ENCODE data around the gene EVPL. TPM values are rescaled to one million over a fixed set of nuclear protein-coding genes. Genes with fewer than 3 reads are reported as not detected.

EVPL gene
- total RNA-seq, 3 donors from 2014 or later (not counting 1 experiment from before 2014, with no cell fraction given), result 0.94 to 1.2 TPM; not detected in 1

DNA sequence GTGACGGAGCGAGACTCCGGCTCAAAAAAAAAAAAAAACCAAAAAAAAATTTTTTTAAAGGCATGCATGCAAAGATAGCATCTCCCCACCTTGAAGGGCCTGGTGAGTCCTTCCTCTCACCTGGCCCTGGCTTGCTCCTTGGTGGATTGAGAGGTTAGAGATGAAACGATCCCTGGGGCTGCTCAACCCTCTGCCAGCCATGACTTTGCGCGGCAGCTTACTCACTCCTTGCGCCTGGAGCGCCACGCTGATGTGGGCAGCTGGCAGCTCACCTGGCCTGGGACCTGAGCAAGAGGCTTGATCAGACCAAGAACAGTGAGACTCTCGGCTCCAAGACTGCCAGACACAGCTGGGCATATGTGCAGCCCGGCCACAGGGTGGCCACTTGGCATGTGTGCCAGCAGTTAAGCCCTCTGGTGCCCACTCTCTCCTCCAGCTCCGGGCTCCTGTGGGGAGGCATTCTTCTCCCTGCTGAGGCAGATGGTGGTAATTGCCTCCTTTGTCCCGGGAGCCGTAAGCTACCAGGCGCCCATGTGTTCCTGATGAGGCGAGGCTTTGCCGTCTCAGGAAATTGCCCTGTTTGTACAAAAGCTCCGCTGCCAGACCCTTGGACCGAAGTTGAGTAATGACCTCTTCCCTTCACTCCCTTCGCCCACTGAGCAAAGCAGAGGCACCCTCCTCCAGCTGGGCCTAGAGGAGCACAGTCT lies 5.1 kb upstream of the EVPL start:
- Mint-ChIP-seq H3K4me1 (peaks cover 9 to 12% of the 10 kb centered on the region in 2 donors), H3K27me3 (ENCODE audit: low read depth in 2 of 2) (no peaks in the 10 kb centered on the region), H3K27ac (no peak overlapping the region), H3K4me3 (no peak overlapping the region), H3K9me3 (no peaks in the 10 kb centered on the region), H3K36me3 (no peaks in the 10 kb centered on the region)
- intact Hi-C loops (cut with micrococcal nuclease), result no loop called here
- ATAC-seq, result no peak
- Histone ChIP-seq H3K4me3 (ENCODE audit: low read length) (no peak overlapping the region), H3K27ac (ENCODE audit: low read length) (no peak overlapping the region), H3K9me3 (ENCODE audit: control insufficient read depth, insufficient read depth, low read length) (no peaks in the 10 kb centered on the region), H3K36me3 (ENCODE audit: control insufficient read depth, insufficient read depth, low read length) (no peaks in the 10 kb centered on the region), H3K4me1 (ENCODE audit: control insufficient read depth, insufficient read depth, low read length) (peaks cover 16% of the 10 kb centered on the region), H3K27me3 (ENCODE audit: control insufficient read depth, insufficient read depth, low read length) (no peaks in the 10 kb centered on the region)
- TF ChIP-seq, protein P1, sequence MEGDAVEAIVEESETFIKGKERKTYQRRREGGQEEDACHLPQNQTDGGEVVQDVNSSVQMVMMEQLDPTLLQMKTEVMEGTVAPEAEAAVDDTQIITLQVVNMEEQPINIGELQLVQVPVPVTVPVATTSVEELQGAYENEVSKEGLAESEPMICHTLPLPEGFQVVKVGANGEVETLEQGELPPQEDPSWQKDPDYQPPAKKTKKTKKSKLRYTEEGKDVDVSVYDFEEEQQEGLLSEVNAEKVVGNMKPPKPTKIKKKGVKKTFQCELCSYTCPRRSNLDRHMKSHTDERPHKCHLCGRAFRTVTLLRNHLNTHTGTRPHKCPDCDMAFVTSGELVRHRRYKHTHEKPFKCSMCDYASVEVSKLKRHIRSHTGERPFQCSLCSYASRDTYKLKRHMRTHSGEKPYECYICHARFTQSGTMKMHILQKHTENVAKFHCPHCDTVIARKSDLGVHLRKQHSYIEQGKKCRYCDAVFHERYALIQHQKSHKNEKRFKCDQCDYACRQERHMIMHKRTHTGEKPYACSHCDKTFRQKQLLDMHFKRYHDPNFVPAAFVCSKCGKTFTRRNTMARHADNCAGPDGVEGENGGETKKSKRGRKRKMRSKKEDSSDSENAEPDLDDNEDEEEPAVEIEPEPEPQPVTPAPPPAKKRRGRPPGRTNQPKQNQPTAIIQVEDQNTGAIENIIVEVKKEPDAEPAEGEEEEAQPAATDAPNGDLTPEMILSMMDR (IDR thresholded peaks at IDR 0.05), result no peak
- DNase-seq, result no peak
- WGBS (ENCODE audit: insufficient coverage), result 95% methylated on average over 17 of the region's 20 CpGs

GRCh38 chr17:76026714-76027158 lies 370 bp downstream of the EVPL start:
- H3K4me1 Mint-ChIP-seq, result peaks cover 9 to 12% of the 10 kb centered on the region in 2 donors
- intact Hi-C loops (cut with micrococcal nuclease), result no loop called here
- no peaks in the 10 kb centered on the region for H3K27me3 Mint-ChIP-seq (ENCODE audit: low read depth in 2 of 2)
- H3K27ac ChIP-seq (ENCODE audit: low read length), result no peak overlapping the region
- H3K36me3 Mint-ChIP-seq, result no peaks in the 10 kb centered on the region
- no peak overlapping the region for H3K27ac Mint-ChIP-seq
- no peaks in the 10 kb centered on the region for H3K9me3 ChIP-seq (ENCODE audit: control insufficient read depth, insufficient read depth, low read length)
- H3K4me3 ChIP-seq (ENCODE audit: low read length), result no peak overlapping the region
- H3K27me3 ChIP-seq (ENCODE audit: control insufficient read depth, insufficient read depth, low read length), result no peaks in the 10 kb centered on the region
- ATAC-seq (no peak), DNase-seq (no peak)
- H3K9me3 Mint-ChIP-seq, result no peaks in the 10 kb centered on the region
- 92% methylated on average over 15 of the region's 15 CpGs for WGBS (ENCODE audit: insufficient coverage)
- H3K4me3 Mint-ChIP-seq, result no peak overlapping the region
- H3K36me3 ChIP-seq (ENCODE audit: control insufficient read depth, insufficient read depth, low read length), result no peaks in the 10 kb centered on the region
- peaks cover 16% of the 10 kb centered on the region for H3K4me1 ChIP-seq (ENCODE audit: control insufficient read depth, insufficient read depth, low read length)
- TF ChIP-seq, protein P1 (IDR thresholded peaks at IDR 0.05), result no peak

DNA sequence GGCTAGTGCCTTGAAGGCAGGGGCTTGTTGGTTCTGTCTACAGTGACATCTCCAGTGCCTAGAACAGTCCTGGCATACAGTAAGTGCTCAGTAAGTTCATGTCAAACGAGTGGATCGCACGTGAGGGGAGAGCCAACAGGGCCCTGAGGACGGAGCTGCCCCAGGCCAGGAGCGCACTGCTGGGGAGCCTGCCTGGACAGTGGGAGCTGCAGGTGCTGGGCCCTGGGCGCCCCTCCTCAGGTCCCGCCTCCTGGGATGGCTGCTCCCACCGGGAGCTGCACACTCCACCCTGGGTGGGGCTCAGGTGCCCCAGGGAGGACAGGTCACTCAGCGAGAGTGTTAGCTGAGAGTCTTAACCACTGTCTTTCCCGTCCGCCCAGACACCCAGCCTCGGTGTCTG lies 1.8 kb downstream of the EVPL start:
- H3K36me3 Mint-ChIP-seq, result no peaks in the 10 kb centered on the region
- intact Hi-C loops (cut with micrococcal nuclease), result no loop called here
- H3K4me3 Mint-ChIP-seq, result no peak overlapping the region
- DNase-seq, result no peak
- no peaks in the 10 kb centered on the region for H3K27me3 Mint-ChIP-seq (ENCODE audit: low read depth in 2 of 2)
- Histone ChIP-seq H3K4me1 (ENCODE audit: control insufficient read depth, insufficient read depth, low read length) (peaks cover 16% of the 10 kb centered on the region), H3K9me3 (ENCODE audit: control insufficient read depth, insufficient read depth, low read length) (no peaks in the 10 kb centered on the region), H3K27me3 (ENCODE audit: control insufficient read depth, insufficient read depth, low read length) (no peaks in the 10 kb centered on the region), H3K36me3 (ENCODE audit: control insufficient read depth, insufficient read depth, low read length) (no peaks in the 10 kb centered on the region), H3K27ac (ENCODE audit: low read length) (no peak overlapping the region), H3K4me3 (ENCODE audit: low read length) (no peak overlapping the region)
- peaks cover 9 to 12% of the 10 kb centered on the region in 2 donors for H3K4me1 Mint-ChIP-seq
- no peak overlapping the region for H3K27ac Mint-ChIP-seq
- ATAC-seq, result no peak
- 91% methylated on average over 12 of the region's 12 CpGs for WGBS (ENCODE audit: insufficient coverage)
- TF ChIP-seq, protein P1 (IDR thresholded peaks at IDR 0.05), result no peak
- no peaks in the 10 kb centered on the region for H3K9me3 Mint-ChIP-seq

DNA sequence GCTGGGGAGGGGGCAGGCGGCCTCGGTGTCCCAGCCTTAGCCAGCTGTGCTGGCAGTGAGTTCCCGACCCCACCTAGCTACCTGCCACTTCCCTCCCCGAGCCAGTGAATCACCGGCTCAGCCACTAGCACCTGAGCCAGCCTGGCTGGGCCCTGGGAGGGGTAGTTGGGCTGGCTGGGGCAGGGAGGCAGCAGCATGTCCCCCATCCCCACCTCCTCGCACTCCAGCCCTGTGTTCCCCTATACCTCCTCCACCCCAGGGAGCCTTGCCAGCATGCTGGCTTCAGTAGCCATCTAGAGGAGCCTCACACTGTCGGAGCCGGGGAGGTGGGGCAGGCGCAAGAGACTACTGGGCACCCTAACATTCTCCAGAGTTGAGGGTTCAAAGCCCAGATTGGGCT lies 2.8 kb downstream of the EVPL start:
- Mint-ChIP-seq H3K36me3 (no peaks in the 10 kb centered on the region), H3K9me3 (no peaks in the 10 kb centered on the region), H3K4me1 (peaks cover 4 to 10% of the 10 kb centered on the region in 2 donors), H3K27ac (no peak overlapping the region), H3K4me3 (no peak overlapping the region), H3K27me3 (ENCODE audit: low read depth in 2 of 2) (no peaks in the 10 kb centered on the region)
- no peaks in the 10 kb centered on the region for H3K9me3 ChIP-seq (ENCODE audit: control insufficient read depth, insufficient read depth, low read length)
- ATAC-seq (no peak), DNase-seq (no peak)
- H3K36me3 ChIP-seq (ENCODE audit: control insufficient read depth, insufficient read depth, low read length), result no peaks in the 10 kb centered on the region
- H3K27ac ChIP-seq (ENCODE audit: low read length), result no peak overlapping the region
- no peaks in the 10 kb centered on the region for H3K27me3 ChIP-seq (ENCODE audit: control insufficient read depth, insufficient read depth, low read length)
- intact Hi-C loops (cut with micrococcal nuclease), result no loop called here
- peaks cover 7% of the 10 kb centered on the region for H3K4me1 ChIP-seq (ENCODE audit: control insufficient read depth, insufficient read depth, low read length)
- TF ChIP-seq, protein P1 (IDR thresholded peaks at IDR 0.05), result no peak
- no peak overlapping the region for H3K4me3 ChIP-seq (ENCODE audit: low read length)
- WGBS (ENCODE audit: insufficient coverage), result 93% methylated on average over 7 of the region's 9 CpGs

Data from natural killer cell (primary cell).